Measurements from ENCODE around the gene STXBP6. TPM values are rescaled to one million over a fixed set of nuclear protein-coding genes. Genes with fewer than 3 reads are reported as not detected.

Gene STXBP6
- total and polyA plus RNA-seq, 10 of the 15 experiments (the other 5 are each of a cell fraction or from before 2014, with no cell fraction given): 1.2 to 47.3 (median 1.9) TPM

DNA sequence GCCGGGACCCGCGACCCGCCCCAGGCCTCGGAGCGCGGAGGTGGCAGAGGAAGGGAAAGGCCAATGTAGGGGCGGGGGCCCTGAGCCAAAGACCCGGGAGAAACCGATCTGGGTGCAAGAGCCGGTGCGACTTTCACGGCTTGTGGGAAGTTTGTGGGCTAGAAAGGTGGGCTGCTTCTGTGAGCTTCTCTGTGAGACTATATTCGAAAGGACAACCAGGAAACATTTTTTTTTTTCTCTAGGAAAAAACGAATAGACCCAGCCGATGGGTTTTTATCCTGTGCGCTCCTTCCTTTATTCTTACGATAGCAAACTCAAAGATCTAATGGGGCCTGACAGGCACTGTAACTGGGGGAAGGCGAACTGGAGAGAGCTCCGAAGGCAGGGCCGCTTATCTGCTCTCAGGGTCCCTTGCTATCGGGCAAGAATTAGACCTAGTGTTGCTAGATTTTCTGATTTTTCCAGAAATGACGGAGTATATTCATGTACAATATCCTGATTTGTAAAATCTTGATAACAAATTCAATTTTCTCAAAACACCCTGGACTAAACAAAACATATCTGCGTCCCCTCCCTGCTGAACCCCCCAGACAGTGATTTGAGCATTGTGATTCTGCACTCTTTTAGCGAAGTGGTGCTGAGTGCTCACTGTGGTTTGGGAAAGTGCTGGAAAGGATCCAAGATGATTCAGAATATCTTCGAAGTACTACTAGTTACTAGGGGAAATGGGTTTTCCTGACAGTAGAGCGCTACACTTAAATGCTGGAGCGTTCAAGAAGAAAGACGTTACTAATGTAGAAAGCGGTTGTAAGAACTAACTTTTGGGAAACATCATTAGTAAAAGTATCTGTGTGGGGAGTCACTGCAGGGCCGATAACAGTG, 563 bp upstream of the STXBP6 start:
- no peak for DNase-seq (ENCODE audit: low read depth, low spot score)
- intact Hi-C loops (cut with micrococcal nuclease; ENCODE audit: unreplicated experiment) (no loop called here), in situ Hi-C loops (cut with MboI) (no loop called here)
- Histone ChIP-seq H4K20me1 (ENCODE audit: control insufficient read depth, insufficient read depth) (no peaks in the 10 kb centered on the region), H3K27ac (ENCODE audit: control insufficient read depth, insufficient read depth) (no peak overlapping the region), H3K79me2 (ENCODE audit: control insufficient read depth, insufficient read depth, low read length) (no peaks in the 10 kb centered on the region), H3K4me1 (ENCODE audit: control insufficient read depth, insufficient read depth, low read length) (no peaks in the 10 kb centered on the region), H3K4me2 (ENCODE audit: control insufficient read depth, insufficient read depth) (peak overlapping the region; percentile 35; the same call in 1 of the 2 replicates), H3K4me3 (peak overlapping the region; percentile 38; the same call in 1 of the 2 replicates), H2AFZ (ENCODE audit: control insufficient read depth, low read depth, low read length) (no peak overlapping the region; the same call in 1 of the 2 replicates), H3K9ac (ENCODE audit: control insufficient read depth, insufficient read depth, low read length) (no peak overlapping the region), H3K9me3 (replicated peaks; ENCODE audit: control insufficient read depth, insufficient read depth, low read length) (no peaks in the 10 kb centered on the region), H3K27me3 (replicated peaks in 1 of 2; ENCODE audit: control insufficient read depth in 2 of 2, insufficient read depth in 2 of 2, low read length in 1 of 2) (peaks cover 0 to 12% of the 10 kb centered on the region in 2 experiments; a peak in 1 of 4 replicates), H3K36me3 (ENCODE audit: control insufficient read depth in 2 of 2, insufficient read depth in 2 of 2, low read length in 1 of 2) (no peaks in the 10 kb centered on the region)
- FAIRE-seq: no peak
- 3% methylated on average over 25 of the region's 31 CpGs for WGBS (ENCODE audit: insufficient coverage, insufficient replicate concordance, low lambda C conversion rate, missing lambda C conversion rate)
- BruUV-seq (replicated peaks): no TSS peak
- SMC1A ChIA-PET (ENCODE audit: uncharacterized antibody, unreplicated experiment): interaction anchor here (1.2 to 1.7 kb wide), 4 partner anchors 10 to 82 kb away, joined by 4 to 5 read pairs (median 5); no protein-coding TSS in a partner anchor
- POLR2A ChIA-PET: interaction anchor here (0.5 kb wide), 1 partner anchor 46 kb away, joined by 4 read pairs; no protein-coding TSS in a partner anchor
- RAD21 ChIA-PET (ENCODE audit: unreplicated experiment): interaction anchor here (1.1 to 1.4 kb wide), 2 partner anchors 19 to 242 kb away, joined by 3 read pairs; no protein-coding TSS in a partner anchor
- CTCF ChIA-PET: interaction anchor here (0.7 to 1.6 kb wide), 4 partner anchors 8 to 245 kb away, joined by 3 to 6 read pairs (median 4); no protein-coding TSS in a partner anchor
- no peak for TF ChIP-seq NFXL1 (IDR thresholded peaks at IDR 0.05; ENCODE audit: borderline replicate concordance)
- TF ChIP-seq RCOR1 (conservative IDR thresholded peaks at IDR 0.05; ENCODE audit: low read depth, low read length): no peak
- no peak for TF ChIP-seq JUNB (IDR thresholded peaks at IDR 0.05)
- no peak for TF ChIP-seq BHLHE40 (IDR thresholded peaks at IDR 0.05; ENCODE audit: borderline replicate concordance in 1 of 2, low read depth in 2 of 2, low read length in 1 of 2)
- no peak for TF ChIP-seq SPI1 (IDR thresholded peaks at IDR 0.05; ENCODE audit: borderline replicate concordance, insufficient read depth, low read depth, low read length)
- no peak for ATAC-seq
